NB4 (cell line): ENCODE measurements around the gene CLASRP.

Source experiments
- DNase-seq: peaks from one replicate; pipeline ENCODE4 v3.0.0; 2010; ENCODE audit warnings: low read depth
- H3K4me3 ChIP-seq: one replicate; pipeline ENCODE4 v1.5.1; 2011; ENCODE audit warnings: mild to moderate bottlenecking, low read depth, low read length, moderate library complexity
- MAX ChIP-seq: IDR thresholded peaks from 2 replicates; pipeline ENCODE4 v1.6.1; 2011; ENCODE audit warnings: low read depth, low read length
- MYC ChIP-seq: IDR thresholded peaks from 2 replicates; pipeline ENCODE4 v1.6.1; 2011; ENCODE audit warnings: low read depth, low read length
- POLR2A ChIP-seq: IDR thresholded peaks from 2 replicates; pipeline ENCODE4 v1.6.1; 2011; ENCODE audit warnings: mild to moderate bottlenecking; ENCODE audit not compliant: insufficient read length; ENCODE audit errors: extremely low read depth
- TF ChIP-seq, protein P1 (sequence below): IDR thresholded peaks from one replicate; pipeline ENCODE4 v1.5.1; 2012; ENCODE audit warnings: low read depth, low read length

CLASRP gene

GRCh38 chr19:45030825-45031224 lies 8.0 kb upstream of the CLASRP start:
- no peak for TF ChIP-seq POLR2A
- no peak for TF ChIP-seq MYC
- H3K4me3 ChIP-seq, result no peak overlapping the region
- DNase-seq, result no peak

GRCh38 chr19:45032421-45032820 lies 6.4 kb upstream of the CLASRP start:
- TF ChIP-seq MYC (no peak), POLR2A (no peak), MAX (no peak)
- TF ChIP-seq, protein P1, sequence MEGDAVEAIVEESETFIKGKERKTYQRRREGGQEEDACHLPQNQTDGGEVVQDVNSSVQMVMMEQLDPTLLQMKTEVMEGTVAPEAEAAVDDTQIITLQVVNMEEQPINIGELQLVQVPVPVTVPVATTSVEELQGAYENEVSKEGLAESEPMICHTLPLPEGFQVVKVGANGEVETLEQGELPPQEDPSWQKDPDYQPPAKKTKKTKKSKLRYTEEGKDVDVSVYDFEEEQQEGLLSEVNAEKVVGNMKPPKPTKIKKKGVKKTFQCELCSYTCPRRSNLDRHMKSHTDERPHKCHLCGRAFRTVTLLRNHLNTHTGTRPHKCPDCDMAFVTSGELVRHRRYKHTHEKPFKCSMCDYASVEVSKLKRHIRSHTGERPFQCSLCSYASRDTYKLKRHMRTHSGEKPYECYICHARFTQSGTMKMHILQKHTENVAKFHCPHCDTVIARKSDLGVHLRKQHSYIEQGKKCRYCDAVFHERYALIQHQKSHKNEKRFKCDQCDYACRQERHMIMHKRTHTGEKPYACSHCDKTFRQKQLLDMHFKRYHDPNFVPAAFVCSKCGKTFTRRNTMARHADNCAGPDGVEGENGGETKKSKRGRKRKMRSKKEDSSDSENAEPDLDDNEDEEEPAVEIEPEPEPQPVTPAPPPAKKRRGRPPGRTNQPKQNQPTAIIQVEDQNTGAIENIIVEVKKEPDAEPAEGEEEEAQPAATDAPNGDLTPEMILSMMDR, result no peak
- DNase-seq, result no peak
- no peak overlapping the region for H3K4me3 ChIP-seq

DNA sequence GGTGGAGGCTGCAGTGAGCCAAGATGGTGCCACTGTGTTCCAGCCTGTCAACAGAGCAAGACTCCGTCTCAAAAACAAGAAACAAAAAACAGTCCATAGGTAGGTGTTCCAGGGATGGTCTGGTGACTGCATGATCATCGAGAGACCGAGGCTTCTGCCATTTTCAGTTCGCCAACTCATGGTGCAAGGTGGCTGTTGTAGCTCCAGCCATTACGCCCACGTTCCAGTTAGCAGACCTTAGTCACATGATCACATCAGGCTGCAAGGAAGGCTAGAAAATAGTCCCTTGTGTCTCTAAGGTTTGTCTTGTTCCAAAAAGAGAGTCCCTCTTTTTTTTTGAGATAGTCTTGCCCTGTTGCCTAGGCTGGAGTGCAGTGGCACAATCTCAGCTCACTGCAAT lies 3.1 kb upstream of the CLASRP start:
- TF ChIP-seq, protein P1, result no peak
- TF ChIP-seq POLR2A, result no peak
- TF ChIP-seq MYC, result no peak
- no peak for TF ChIP-seq MAX
- DNase-seq, result no peak
- H3K4me3 ChIP-seq, result no peak overlapping the region

DNA sequence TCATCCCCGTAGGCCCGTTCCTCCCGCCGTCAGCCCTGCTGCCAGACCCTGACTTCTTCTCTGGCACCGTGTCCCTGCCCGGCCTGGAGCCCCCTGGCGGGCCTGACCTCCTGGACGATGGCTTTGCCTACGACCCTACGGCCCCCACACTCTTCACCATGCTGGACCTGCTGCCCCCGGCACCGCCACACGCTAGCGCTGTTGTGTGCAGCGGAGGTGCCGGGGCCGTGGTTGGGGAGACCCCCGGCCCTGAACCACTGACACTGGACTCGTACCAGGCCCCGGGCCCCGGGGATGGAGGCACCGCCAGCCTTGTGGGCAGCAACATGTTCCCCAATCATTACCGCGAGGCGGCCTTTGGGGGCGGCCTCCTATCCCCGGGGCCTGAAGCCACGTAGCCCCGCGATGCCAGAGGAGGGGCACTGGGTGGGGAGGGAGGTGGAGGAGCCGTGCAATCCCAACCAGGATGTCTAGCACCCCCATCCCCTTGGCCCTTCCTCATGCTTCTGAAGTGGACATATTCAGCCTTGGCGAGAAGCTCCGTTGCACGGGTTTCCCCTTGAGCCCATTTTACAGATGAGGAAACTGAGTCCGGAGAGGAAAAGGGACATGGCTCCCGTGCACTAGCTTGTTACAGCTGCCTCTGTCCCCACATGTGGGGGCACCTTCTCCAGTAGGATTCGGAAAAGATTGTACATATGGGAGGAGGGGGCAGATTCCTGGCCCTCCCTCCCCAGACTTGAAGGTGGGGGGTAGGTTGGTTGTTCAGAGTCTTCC lies 1.3 kb upstream of the CLASRP start:
- TF ChIP-seq, protein P1, result no peak
- TF ChIP-seq MAX (no peak), POLR2A (no peak), MYC (no peak)
- H3K4me3 ChIP-seq, result no peak overlapping the region
- no peak for DNase-seq

DNA sequence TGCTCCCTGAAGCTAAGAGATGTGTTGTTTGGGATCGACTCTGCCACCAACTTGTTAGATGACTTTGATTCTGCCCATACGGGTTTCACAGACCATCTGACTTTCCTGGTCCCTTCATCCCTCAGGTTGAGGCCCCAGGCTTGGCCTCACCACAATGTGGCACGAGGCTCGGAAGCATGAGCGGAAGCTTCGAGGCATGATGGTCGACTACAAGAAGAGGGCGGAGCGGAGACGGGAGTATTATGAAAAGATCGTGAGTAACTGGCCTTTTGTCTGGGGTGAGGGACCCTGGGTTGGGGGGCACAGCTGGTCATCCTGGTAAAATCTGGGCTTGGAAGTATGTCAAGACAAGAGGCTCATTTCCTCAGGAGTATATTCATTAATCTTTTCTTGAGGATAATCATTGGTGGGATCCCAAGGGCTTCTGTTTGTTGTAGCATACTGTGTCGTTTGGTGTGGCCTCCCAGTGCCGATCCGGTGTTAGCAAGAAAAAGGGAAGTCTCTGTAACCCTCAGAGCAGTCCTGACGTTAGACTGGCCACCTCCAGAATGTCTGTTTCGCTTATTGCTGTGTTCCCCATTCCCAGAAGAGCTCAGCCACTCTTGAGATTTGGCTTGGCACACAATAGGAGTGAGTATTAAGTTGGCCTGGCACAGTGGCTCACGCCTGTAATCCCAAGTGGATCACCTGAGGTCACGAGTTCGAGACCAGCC lies 1.4 kb downstream of the CLASRP start:
- H3K4me3 ChIP-seq, result peak overlapping the region; percentile 75
- DNase-seq, result peak; percentile 28
- TF ChIP-seq MYC (no peak), MAX (no peak)

DNA sequence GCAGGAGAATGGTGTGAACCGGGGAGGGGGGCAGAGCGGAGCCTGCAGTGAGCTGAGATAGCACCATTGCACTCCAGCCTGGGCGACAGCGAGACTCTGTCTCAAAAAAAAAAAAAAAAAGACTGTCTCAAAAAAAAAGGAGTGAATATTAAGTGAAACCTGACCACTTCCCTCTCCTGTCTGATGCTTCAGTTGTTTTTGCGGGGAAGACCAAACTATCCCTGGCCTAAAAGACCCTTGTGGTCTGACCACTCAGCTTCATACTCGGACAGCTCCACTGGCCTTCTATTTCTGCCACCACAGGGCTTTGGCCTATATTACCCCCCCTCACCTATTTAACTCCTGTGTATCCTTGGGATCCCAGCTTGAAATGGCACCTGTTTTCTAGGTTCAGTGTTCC lies 2.3 kb downstream of the CLASRP start:
- DNase-seq, result no peak
- TF ChIP-seq MAX, result no peak
- no peak for TF ChIP-seq POLR2A
- TF ChIP-seq MYC, result no peak
- TF ChIP-seq, protein P1, result no peak
- H3K4me3 ChIP-seq, result no peak overlapping the region
